Progenitor cell of endocrine pancreas (in vitro differentiated cells): ENCODE measurements around the gene TNIK. TPM values are rescaled to one million over a fixed set of nuclear protein-coding genes. Genes with fewer than 3 reads are reported as not detected.

Experiments
- DNase-seq: peaks from one replicate; pipeline ENCODE4 v3.0.0; 2021; ENCODE audit warnings: low spot score; ENCODE audit not compliant: unreplicated experiment
- H3K27ac Mint-ChIP-seq: 2 replicates; pipeline ENCODE4 v1.8.0; 2021; ENCODE audit warnings: mild to moderate bottlenecking, moderate library complexity, mixed read lengths
- H3K27me3 Mint-ChIP-seq: 2 replicates; pipeline ENCODE4 v1.8.0; 2021; ENCODE audit warnings: mixed read lengths
- H3K36me3 Mint-ChIP-seq: 2 replicates; pipeline ENCODE4 v1.8.0; 2022; ENCODE audit warnings: mixed read lengths; ENCODE audit not compliant: insufficient read depth
- H3K4me1 Mint-ChIP-seq: 2 replicates; pipeline ENCODE4 v1.8.0; 2021; ENCODE audit warnings: low read depth, mixed read lengths
- H3K4me3 Mint-ChIP-seq: 2 replicates; pipeline ENCODE4 v1.8.0; 2021; ENCODE audit warnings: low read depth, mild to moderate bottlenecking, moderate library complexity, mixed read lengths
- H3K9me3 Mint-ChIP-seq: 2 replicates; pipeline ENCODE4 v1.8.0; 2021; ENCODE audit warnings: low read depth, mixed read lengths
- CTCF ChIP-seq: fragments of 200-600 bp; sonication (generic); IDR thresholded peaks from one replicate; pipeline ENCODE4 v1.5.0; 2021; ENCODE audit warnings: antibody characterized with exemption, mild to moderate bottlenecking; ENCODE audit not compliant: unreplicated experiment
- total RNA-seq: library from RNA; stranded (reverse); gene quantifications from 2 replicates; pipeline ENCODE4 v1.2.1, GENCODE V29; 2021

The TNIK gene
- total RNA-seq, 1 donor from 2014 or later, result 15.7 TPM

GRCh38 chr3:171362575-171362974, 97.6 kb downstream of the TNIK start:
- H3K4me1 Mint-ChIP-seq, result peaks cover 13% of the 10 kb centered on the region
- TF ChIP-seq CTCF, result no peak
- H3K27me3 Mint-ChIP-seq, result no peaks in the 10 kb centered on the region
- no peak overlapping the region for H3K4me3 Mint-ChIP-seq
- no peaks in the 10 kb centered on the region for H3K36me3 Mint-ChIP-seq
- H3K9me3 Mint-ChIP-seq, result no peaks in the 10 kb centered on the region
- H3K27ac Mint-ChIP-seq, result no peak overlapping the region
- DNase-seq, result no peak

- H3K36me3 Mint-ChIP-seq, result no peaks in the 10 kb centered on the region
- H3K4me3 Mint-ChIP-seq, result no peak overlapping the region
- no peaks in the 10 kb centered on the region for H3K9me3 Mint-ChIP-seq
- no peak for TF ChIP-seq CTCF
- H3K27ac Mint-ChIP-seq, result no peak overlapping the region
- no peak for DNase-seq
- no peaks in the 10 kb centered on the region for H3K27me3 Mint-ChIP-seq
- peaks cover 34% of the 10 kb centered on the region for H3K4me1 Mint-ChIP-seq
Measured at GRCh38 chr3:171358881-171359198, 101.4 kb downstream of the TNIK start.

- no peak overlapping the region for H3K4me3 Mint-ChIP-seq
- no peaks in the 10 kb centered on the region for H3K9me3 Mint-ChIP-seq
- no peaks in the 10 kb centered on the region for H3K36me3 Mint-ChIP-seq
- H3K27ac Mint-ChIP-seq, result no peak overlapping the region
- no peak for DNase-seq
- TF ChIP-seq CTCF, result no peak
- H3K27me3 Mint-ChIP-seq, result no peaks in the 10 kb centered on the region
- peaks cover 30% of the 10 kb centered on the region for H3K4me1 Mint-ChIP-seq
Measured at GRCh38 chr3:171358181-171358880, 101.9 kb downstream of the TNIK start.

- Mint-ChIP-seq H3K9me3 (no peaks in the 10 kb centered on the region), H3K27ac (no peak overlapping the region), H3K27me3 (no peaks in the 10 kb centered on the region), H3K36me3 (no peaks in the 10 kb centered on the region), H3K4me3 (no peak overlapping the region), H3K4me1 (peaks cover 32% of the 10 kb centered on the region)
- no peak for TF ChIP-seq CTCF
- no peak for DNase-seq
Measured at GRCh38 chr3:171357721-171358120, 102.5 kb downstream of the TNIK start.

GRCh38 chr3:171356251-171356650, 104.0 kb downstream of the TNIK start:
- H3K27me3 Mint-ChIP-seq, result no peaks in the 10 kb centered on the region
- no peak overlapping the region for H3K27ac Mint-ChIP-seq
- H3K36me3 Mint-ChIP-seq, result no peaks in the 10 kb centered on the region
- H3K4me3 Mint-ChIP-seq, result no peak overlapping the region
- no peak for TF ChIP-seq CTCF
- no peak for DNase-seq
- H3K4me1 Mint-ChIP-seq, result peaks cover 33% of the 10 kb centered on the region
- no peaks in the 10 kb centered on the region for H3K9me3 Mint-ChIP-seq
